HG02884 (cell line): ENCODE data around the gene NELFE.

Source experiments
- ATAC-seq: cut with Tn5 transposase; IDR thresholded peaks from one replicate; pipeline ENCODE4 v1.9.1; 2021; ENCODE audit warnings: mild to moderate bottlenecking, moderate library complexity; ENCODE audit not compliant: unreplicated experiment

Gene NELFE

DNA sequence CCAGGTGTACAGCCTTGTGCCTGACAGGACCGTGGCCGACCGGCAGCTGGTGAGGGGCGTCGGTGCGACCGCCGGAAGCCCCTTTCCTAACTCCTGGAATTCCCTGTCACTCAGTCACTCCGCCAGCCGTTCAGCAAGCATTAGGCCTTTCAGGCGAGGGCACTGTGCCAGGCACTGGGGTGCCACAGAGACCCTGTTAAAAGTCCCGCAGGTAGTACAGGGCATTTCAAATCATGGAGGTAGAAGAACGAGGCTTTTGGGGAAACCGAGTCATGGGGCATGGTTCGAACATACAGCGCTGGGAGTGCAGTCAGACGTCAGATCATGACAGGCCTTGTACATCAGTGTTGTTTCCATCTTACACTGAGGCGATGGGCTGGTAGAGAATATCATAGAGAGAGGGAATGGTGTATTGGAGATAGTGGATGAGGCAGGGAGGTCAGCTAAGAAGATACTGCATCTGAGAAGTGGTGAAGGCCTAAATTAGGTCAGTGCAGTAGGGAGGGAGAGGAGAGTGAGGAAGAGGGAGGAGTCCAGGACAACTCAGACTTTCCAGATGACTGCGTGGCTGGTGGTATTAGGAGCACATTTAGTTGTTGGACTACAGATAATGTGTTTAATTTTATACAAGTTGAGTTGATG, 14.1 kb upstream of the NELFE start:
- ATAC-seq, result no peak

DNA sequence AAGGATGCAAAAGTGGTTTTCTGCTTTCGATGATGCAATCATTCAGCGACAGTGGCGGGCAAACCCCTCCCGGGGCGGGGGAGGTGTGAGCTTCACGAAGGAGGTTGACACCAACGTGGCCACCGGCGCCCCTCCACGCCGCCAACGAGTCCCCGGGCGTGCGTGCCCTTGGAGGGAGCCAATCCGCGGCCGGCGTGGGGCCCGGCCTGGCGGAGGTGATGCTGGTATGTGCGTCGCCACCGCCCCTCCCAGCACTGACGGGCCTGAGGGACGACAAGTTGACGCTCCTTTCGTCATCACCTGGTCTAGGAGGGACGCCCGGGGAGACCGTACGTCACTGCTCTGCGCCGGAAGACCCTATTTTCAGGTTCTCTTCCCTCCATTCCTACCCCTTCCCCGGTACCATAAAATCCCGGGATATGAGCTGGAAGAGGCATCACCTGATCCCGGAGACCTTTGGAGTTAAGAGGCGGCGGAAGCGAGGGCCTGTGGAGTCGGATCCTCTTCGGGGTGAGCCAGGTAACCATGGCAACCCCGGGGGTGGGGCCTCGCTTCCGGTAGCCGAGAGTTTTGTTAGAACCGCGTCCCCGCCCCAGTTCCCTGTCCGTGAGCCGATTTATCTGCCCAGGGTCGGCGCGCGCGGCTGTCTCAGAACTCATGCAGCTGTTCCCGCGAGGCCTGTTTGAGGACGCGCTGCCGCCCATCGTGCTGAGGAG, 13.4 kb upstream of the NELFE start, which contains the start of gene DXO:
Gene DXO, minus strand, starts transcription at position 146 of the 716 bp plus-strand sequence. CDS start 463 bp downstream, outside the sequence.
- ATAC-seq, result peak; percentile 87

DNA sequence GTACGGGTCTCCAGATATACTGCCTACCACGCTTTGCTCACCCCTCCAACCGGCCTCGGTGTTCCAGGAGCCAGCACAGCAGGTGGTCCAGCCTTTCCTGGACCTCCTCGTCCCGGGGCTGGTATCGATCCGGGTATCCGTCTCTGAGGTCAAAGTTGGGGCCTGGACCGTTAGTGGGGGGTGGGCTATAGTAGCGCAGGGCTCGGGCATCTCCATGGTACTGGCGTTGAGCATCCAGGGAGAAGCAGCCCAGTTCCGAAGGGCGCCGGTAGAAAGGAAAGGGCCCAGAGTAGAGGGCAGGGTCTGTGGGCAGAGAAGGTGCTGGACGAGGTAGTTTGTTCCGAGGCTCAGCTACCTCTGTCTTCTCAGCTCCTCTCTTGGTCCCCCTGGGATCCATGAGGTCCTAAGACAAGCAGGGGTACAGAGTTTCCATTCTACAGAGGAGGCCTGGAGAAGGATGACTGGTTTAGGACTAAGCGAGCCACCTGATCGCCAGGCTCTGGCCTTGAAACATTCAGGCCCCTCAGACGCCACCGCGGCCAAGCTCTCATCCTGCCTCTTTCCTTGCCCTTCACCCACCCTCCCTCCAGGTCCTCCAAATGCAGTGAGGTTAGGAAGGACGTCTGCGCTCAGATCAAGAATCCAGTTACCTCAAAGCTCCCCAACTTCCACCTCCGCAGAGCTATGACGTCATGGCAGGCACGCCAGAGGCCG, 12.7 kb upstream of the NELFE start:
- ATAC-seq, result no peak

DNA sequence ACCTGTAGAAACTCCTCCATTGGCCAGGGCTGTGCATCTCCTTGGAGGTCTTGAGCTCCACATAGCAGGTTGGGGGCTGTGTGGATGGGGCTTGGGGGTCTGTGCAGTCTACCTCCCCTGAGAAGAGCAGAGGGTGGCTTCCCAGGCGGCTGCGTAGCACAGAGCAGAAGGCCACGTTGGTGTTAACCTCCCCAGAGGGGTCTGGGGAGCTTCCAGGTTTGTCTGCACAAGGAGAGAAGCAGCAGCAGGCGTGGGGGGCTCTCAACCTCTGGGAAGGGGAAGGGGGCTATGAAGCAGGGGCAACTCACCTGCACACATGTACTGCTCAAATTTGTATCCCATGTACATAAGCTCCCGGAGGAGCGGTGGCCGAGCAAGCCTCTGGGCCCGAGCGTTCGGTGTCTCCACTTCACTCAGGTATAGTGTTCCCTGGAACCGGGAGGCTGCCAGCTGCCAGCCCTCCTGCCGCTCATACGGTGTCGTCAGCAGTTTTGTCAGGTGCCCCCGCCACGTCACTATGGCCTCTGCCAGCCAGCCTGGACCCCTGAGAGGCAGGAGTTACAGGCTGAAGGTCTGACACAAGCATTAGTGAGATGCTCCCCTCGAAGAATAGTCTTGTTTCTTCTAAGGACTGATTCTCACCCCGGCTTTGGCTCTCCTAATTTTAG, 12.0 kb upstream of the NELFE start:
- no peak for ATAC-seq

DNA sequence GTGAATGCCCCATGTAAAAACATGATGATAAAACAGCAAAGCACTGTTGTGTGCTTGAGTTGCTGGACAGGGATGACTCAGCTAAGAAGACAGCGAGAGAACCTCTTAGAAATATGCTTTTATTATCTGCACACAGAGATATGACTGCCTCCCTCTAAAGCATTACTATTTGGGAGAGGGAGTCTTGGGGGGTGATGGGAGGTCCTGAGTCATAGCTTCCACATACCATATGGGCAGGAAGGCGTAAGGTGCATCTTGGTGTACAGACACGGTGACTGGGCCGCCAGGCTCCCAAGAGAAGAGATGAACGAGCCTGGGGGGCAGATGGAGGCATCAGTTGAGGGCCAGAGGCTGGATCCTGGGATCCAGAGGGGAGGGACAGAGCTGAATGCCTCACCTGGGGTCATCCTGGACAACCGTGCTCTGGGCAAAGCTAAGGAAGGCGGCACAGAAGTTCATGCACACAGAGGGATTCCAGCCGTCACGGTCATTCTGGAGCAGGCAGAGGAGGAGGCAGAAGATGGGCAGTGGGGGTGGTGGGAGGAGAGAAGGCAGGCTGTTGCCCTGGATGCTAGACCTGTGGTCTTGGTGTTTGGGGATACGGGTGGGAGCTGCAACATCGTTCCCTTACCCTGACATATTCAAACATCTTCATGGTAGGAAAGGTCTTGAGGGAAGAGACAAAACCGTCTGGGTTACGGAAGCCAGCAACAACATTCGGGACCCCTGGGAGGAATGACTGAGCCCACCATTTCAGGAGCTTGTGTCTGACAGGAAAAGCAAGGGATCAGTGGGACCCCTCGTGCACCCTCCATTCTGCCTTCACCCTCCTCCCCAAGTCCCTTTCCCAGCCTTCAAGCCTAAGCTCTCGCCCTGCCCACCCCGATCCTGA, 11.2 kb upstream of the NELFE start:
- no peak for ATAC-seq

DNA sequence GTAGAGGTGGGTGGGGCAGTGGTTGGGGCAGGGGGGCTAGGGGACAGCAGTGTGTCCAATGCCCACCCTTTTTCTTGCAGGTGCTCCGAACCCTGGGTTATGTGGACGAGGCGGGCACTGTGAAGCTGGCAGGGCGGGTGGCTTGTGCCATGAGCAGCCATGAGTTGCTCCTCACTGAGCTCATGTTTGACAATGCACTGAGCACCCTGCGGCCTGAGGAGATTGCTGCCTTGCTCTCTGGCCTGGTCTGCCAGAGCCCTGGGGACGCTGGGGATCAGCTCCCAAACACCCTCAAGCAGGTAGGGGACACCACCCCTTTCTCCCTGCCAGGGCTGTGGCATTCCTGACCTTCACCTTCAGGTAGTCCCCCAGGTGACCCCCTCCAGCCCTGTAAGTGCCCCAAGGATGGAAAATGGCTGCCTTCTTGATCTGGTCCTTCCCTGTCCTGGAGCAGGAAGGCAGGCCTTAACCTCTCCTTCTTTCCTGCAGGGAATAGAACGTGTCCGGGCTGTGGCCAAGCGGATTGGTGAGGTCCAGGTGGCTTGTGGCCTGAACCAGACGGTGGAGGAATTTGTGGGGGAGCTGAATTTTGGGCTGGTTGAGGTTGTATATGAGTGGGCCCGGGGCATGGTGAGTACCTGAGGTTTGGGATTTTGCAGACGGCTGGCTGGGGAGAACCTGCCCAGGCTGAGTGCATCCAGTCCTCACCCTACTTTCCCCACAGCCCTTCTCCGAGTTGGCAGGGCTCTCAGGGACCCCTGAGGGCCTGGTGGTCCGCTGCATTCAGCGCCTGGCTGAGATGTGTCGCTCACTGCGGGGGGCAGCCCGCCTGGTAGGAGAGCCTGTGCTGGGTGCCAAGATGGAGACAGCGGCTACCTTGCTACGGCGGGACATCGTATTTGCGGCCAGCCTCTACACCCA, 10.3 kb upstream of the NELFE start:
- ATAC-seq, result no peak

DNA sequence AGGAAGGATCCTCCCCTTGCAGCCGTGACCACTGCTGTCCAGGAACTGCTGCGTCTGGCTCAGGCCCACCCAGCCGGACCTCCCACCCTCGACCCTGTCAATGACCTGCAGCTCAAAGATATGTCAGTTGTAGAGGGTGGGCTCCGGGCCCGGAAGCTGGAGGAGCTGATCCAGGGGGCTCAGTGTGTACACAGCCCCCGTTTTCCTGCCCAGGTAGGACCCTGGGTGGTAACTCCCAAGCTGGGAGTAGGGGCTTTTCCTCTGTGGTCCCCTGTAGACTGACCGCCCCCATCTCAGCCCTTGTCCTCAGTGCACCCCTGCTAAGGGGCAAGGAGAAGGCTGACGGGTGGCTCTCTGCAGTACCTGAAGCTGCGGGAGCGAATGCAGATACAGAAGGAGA, 9.6 kb upstream of the NELFE start:
- no peak for ATAC-seq

DNA sequence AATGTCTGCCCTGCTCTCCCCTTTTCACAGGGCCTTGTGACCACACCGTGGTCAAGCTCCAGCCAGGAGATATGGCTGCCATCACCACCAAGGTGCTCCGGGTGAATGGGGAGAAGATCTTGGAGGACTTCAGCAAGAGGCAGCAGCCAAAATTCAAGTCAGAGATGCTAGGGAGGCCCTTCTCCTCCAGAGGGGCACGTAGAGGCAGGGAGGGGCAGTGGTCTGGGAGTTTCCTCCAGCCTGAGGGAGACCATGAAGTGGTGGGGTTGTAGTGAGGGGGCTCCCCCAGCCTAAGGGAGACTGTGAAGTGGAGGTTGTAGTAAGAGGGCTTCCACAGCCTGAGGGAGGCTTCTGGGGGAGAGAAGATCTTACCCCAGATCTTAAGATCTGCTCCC, 9.2 kb upstream of the NELFE start:
- ATAC-seq, result no peak

DNA sequence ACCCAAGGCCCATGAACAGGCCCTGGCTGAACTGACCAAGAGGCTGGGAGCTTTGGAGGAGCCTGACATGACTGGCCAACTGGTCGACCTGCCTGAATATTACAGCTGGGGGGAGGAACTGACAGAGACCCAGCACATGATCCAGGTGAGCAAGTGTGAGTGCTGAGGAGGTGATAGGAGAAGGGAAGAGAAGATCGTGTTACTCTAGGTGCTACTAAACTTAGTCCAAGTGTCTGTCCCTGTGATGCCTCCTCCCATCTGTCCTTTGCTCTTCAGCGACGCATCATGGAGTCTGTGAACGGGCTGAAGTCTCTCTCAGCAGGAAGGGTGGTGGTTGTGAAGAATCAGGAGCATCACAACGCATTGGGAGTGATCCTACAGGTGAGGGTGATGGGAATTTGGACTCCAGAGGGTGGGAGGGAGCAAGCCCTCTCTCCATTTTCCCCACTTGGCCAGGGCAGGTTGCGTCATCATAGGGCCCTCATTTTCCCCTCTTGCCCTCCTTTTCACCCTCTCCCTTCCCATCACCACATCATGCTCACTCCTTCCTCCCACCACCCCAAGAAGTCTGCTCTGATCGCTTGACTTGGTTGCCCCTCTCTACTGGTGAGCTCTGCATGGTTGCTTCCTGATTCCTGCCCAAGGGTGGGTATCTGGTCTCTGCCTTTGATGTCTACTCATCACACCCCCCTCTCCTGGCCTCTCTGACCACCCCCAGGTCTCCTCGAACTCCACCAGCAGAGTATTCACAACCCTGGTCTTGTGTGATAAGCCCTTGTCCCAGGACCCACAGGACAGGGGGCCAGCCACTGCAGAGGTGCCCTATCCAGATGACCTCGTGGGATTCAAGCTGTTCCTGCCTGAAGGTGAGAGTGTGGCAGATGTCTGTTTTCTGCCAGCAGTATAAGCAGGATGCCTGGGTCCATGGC, 8.5 kb upstream of the NELFE start:
- ATAC-seq, result no peak

DNA sequence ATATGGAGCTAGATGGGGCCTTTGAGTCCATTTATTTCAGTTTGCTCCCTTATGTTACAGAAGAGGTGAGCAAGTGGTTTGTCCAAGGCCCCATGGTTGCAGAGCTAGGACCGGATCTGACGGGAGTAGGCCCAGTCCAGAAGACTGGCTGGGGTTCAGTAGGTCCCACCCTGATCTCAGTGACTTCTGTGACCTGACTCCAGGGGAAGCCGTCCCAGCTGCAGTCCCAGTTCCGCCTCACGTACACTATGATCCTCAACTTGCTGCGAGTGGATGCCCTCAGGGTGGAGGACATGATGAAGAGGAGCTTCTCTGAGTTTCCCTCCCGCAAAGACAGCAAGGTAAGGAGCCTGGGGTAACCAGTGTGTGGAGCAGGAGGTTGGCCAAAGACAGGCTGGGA, 7.7 kb upstream of the NELFE start:
- ATAC-seq, result no peak

DNA sequence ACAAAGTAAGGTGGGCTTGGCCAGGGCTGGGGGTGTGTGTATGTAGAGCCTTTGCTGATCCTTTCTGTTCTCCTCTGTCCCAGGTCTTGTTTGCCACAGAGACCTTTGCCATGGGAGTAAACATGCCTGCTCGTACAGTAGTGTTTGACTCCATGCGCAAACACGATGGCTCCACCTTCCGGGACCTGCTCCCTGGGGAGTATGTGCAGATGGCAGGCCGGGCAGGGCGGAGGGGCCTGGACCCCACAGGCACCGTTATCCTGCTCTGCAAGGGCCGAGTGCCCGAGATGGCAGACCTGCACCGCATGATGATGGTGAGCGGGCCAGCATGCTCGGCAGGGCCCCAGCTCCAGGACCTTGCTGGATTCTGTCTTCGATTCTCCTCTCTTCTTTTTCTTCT, 6.9 kb upstream of the NELFE start:
- ATAC-seq, result no peak

DNA sequence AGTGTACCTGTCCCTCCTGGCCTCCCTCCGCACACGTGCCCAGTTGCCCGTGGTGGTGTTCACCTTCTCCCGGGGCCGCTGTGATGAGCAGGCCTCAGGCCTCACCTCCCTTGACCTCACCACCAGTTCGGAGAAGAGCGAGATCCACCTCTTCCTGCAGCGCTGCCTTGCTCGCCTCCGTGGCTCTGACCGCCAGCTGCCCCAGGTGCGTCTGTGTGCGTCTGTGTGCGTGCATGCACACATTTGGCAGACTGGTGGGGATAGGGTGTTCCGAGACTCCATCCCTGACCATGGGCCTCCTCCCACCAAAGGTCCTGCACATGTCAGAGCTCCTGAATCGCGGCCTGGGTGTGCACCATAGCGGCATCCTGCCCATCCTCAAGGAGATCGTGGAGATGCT, 5.2 kb upstream of the NELFE start:
- ATAC-seq, result no peak

DNA sequence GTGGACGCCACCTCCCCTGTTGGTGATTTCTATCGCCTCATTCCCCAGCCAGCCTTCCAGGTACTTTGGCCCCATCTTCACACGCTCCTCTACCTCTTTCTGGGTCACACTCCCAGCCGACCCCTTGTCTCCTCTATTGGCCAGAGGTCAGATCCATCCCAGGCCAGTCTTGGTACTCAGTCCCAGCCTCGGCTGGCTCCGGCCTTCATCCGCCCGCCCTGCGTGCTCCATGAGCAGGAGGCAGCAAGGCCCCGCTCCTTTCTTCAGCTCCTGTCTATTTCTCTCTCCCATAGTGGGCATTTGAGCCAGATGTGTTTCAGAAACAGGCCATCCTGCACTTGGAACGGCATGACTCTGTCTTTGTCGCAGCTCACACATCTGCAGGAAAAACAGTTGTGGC, 2.8 kb upstream of the NELFE start:
- ATAC-seq, result no peak

DNA sequence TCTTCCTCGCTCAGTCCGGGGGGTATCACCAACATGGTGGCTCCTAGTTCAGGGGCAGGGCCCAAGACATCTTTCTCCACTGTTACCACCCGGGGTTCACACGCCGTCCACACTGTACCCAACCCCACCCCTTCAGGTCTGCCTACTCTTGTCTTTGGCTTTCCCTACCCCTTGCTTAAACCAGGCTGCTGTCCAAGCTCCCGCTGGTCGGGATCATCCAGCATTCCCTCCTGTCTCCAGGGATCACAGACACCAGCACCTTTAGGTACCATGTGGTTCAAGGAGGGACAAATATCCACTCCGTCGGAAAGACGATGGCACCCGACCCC, 395 bp downstream of the NELFE start:
- ATAC-seq, result no peak

DNA sequence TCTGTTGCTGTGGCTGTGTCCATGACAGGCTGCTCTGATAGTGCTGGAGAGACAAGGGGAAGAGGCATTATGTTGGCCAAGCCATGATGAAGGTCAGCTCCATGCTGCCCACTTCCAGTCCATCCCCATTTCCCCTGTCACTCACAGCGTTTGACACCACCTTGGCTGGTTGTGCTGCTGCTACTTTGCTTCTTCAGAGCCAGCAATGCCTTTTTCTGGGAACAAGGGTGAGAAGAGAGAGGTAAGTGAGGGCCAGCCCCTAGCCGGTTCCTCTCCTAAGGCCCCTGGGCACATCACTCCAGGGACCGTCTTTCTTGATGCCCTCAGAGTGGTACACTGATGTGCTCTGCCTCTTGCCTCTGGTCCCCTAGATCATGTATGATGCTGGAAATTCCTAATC, 2.0 kb downstream of the NELFE start:
- ATAC-seq, result no peak

DNA sequence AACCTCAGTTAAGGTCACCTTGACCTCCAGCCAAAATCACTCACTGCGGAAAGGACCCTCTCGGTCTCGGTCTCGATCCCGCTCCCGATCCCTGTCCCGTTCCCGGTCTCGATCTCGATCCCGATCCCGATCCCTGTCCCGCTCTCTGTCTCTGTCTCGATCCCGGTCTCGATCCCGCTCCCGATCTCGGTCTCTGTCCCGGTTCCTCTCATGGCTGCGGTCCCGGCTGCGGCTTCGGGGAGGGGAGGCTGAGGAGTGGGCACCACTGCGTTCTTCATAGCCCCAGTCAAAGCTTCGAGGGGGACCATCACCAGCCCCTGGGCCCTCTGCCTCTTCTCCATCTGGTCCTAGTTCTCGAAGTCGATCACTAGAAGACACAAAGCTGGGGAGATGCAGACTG, 4.3 kb downstream of the NELFE start:
- no peak for ATAC-seq

DNA sequence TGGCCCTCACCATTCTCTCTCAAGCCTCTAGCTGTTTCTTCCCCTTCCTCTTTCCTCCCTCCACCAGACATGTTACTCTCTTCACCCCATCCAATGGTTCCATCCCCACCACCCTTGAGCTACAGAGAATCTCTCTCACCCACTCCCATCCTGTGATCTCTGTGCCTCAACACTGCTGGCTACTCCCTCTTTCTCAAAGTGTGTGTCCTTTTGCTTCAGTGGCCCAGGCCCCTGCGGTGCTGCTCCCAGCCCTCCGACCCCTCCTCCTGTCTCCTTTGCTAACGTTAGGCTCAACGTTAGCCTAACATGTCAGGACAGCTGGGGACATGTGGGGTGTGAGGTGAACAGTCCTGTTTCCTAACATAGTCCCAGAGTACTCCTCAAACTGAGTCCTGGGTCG, 5.9 kb downstream of the NELFE start:
- no peak for ATAC-seq

DNA sequence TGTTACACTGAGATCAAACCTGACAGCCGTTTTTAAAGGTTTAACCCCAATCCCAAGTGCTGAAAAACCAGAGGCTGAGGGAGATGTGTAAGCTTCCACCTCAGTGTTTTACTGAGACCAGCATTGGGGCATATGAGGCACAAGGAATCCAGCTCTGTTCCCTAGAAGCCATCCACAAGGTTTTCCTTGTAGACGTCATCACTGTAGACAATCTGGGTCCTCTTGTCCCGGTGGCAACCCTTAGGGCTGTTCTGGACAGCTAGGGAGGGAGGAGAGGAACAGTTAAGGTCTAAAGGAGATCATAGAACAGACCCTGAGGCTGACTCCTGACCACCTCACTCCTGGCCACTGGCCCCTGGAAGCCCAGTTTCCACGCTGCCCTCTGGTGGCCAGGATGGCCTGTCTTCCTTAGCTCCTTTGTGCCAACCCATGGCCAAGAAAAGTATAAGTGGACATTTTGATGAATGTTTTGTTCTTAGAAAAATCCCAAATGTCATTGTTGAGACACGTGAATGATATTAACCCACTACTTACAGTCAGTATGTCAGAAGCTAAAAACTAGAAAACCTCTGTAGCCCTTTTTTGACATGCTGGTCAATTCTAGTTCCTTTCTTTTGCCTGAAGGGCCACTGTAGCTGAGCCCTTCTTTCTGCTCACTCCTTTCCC, 6.5 kb downstream of the NELFE start:
- ATAC-seq, result no peak
